GM19468 (cell line): ENCODE data around the gene ABLIM3.

Experiments used
- ATAC-seq: cut with Tn5 transposase; IDR thresholded peaks from one replicate; pipeline ENCODE4 v1.9.1; 2021; ENCODE audit warnings: mild to moderate bottlenecking, moderate library complexity, moderate number of reproducible peaks; ENCODE audit not compliant: unreplicated experiment; ENCODE audit errors: extremely low read depth

Gene ABLIM3

GRCh38 chr5:149299451-149300054 is 158.3 kb downstream of the ABLIM3 start:
- ATAC-seq = no peak

GRCh38 chr5:149300441-149300840 is 159.1 kb downstream of the ABLIM3 start:
- ATAC-seq = no peak

- no peak for ATAC-seq
Observed at GRCh38 chr5:149301049-149301743, 159.9 kb downstream of the ABLIM3 start.

- ATAC-seq = no peak
Observed at GRCh38 chr5:149301744-149302380, 160.6 kb downstream of the ABLIM3 start.

- ATAC-seq = no peak
Observed at GRCh38 chr5:149302641-149303040, 161.3 kb downstream of the ABLIM3 start.

- ATAC-seq = no peak
Observed at GRCh38 chr5:149303210-149303609, 161.9 kb downstream of the ABLIM3 start.

- ATAC-seq = no peak
Observed at GRCh38 chr5:149304195-149305078, 163.1 kb downstream of the ABLIM3 start.

GRCh38 chr5:149309354-149309753 is 168.1 kb downstream of the ABLIM3 start:
- no peak for ATAC-seq
